Motor neuron (in vitro differentiated cells): ENCODE measurements around the gene CDT1. TPM values are rescaled to one million over a fixed set of nuclear protein-coding genes. Genes with fewer than 3 reads are reported as not detected.

ENCODE experiments used
- ATAC-seq, 8 experiments: fragments of 200-7000 bp; cut with Tn5 transposase; replicated peaks in 6 of 8; 2 replicates each; pipeline ENCODE4 v1.8.0; 2021; ENCODE audit warnings: mild to moderate bottlenecking in 8 of 8, moderate library complexity in 8 of 8
- H3K27ac ChIP-seq, 2 donors: fragments of 250-450 bp; sonication (Bioruptor Pico); 2 replicates each; pipeline ENCODE4 v1.9.0; 2021; ENCODE audit warnings: antibody characterized with exemption in 2 of 2, mild to moderate bottlenecking in 2 of 2, moderate library complexity in 1 of 2
- H3K4me1 ChIP-seq, 2 donors: fragments of 250-450 bp; sonication (Bioruptor Pico); replicated peaks in 1 of 2; 2 replicates each; pipeline ENCODE4 v1.6.1; 2021; ENCODE audit warnings: antibody characterized with exemption in 2 of 2, mild to moderate bottlenecking in 2 of 2, moderate library complexity in 1 of 2
- H3K4me3 ChIP-seq, 5 donors: fragments of 250-450 bp; sonication (Bioruptor Pico); 2 replicates each; pipeline ENCODE4 v1.9.0; 2021; ENCODE audit warnings: antibody characterized with exemption in 5 of 5, mild to moderate bottlenecking in 5 of 5, moderate library complexity in 4 of 5
- WGBS, 10 experiments: fragments of 450-650 bp; shearing (Covaris generic); methylation state at CpG; one replicate each; pipeline ENCODE4 v1.0.0; 2022; 5-methylcytosine and 5-hydroxymethylcytosine counted together
- in situ Hi-C, 9 experiments: fragments of 400-800 bp; cut with MboI; loops; one replicate each; pipeline ENCODE4 v1.15.0; 2021; ENCODE audit warnings: low sequenced_read_pairs in 9 of 9, low pct_unique_long_range_greater_than_20kb in 2 of 9; ENCODE audit not compliant: unreplicated experiment in 9 of 9
- total RNA-seq, 8 experiments: library from RNA; unstranded; fragments of 300-600 nt; gene quantifications; 2 replicates each; pipeline versions ENCODE4 v1.2.3 to v1.2.4, GENCODE V29; 2022

Gene CDT1
- total RNA-seq, 8 experiments from 2014 or later: 0.71 to 18.2 (median 3.9) TPM

DNA sequence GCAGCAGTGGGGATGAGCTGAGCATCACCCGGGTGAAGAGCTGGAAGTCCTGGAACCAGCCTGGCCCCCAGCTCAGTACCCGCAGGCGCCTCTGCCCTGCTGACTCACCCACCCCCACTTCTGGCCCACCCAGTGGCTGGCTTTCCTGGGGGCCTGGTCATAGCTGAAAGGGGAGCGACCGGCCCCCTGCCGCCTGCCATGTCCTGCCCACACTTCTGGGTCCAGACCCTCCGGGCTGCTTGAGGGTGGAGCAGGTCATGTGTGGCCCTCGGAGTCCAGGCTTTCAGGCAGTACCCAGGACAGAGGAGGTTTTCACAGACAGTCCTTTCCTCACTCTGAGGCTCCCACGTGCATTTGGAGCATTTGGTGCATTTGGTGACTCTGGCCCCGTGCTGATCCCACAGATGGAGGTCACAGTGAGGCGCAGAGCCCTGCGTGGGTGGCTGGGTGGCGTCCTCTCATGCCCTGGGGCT is 11.5 kb upstream of the CDT1 start:
- Histone ChIP-seq H3K27ac (no peak overlapping the region), H3K4me3 (no peak overlapping the region), H3K4me1 (peaks cover 0 to 19% of the 10 kb centered on the region in 2 donors)
- ATAC-seq: peak; percentile 19 to 74 (median 36)
- WGBS, 10 experiments: 33 to 84% (median 56%) methylated on average over 1 to 5 of the region's 13 CpGs; no CpG with 5 or more reads in 6 of the 10 experiments
- in situ Hi-C loops: no loop called here

DNA sequence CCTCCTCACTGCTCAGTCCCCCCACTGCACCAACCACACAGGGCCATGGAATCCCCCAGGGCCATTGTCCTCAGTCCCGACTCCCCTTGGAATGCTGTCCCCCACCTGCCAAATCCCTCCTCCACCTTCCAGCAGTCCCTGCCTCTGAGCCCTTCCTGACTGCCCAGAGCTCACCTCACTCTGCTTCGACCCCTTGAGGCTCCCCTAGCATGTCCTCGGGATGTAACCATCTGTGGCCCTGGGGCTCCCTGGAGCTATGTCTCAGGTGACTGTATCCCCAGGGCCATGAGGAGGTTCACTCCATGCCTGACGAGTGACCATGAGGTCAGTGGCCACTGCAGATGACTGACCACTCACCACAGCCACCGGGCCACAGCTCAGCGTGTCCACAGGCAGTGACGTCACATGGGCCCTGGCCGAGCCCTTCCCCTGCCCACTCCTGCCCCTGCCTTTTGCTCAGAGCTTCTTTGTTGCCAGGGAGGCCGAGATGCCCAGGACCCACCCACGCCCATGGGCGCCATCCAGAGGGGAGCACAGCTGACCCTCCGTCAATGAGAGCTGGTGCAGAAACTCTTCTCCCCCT is 10.8 kb upstream of the CDT1 start:
- ATAC-seq: peak in 6 of 8 experiments; percentile 14 to 33 (median 18)
- no peak overlapping the region for H3K27ac ChIP-seq
- in situ Hi-C loops: no loop called here
- peaks cover 0 to 19% of the 10 kb centered on the region in 2 donors for H3K4me1 ChIP-seq
- no peak overlapping the region for H3K4me3 ChIP-seq
- 60 to 100% (median 91%) methylated on average over 1 to 7 of the region's 12 CpGs; no CpG with 5 or more reads in 4 of the 10 experiments for WGBS, 10 experiments

DNA sequence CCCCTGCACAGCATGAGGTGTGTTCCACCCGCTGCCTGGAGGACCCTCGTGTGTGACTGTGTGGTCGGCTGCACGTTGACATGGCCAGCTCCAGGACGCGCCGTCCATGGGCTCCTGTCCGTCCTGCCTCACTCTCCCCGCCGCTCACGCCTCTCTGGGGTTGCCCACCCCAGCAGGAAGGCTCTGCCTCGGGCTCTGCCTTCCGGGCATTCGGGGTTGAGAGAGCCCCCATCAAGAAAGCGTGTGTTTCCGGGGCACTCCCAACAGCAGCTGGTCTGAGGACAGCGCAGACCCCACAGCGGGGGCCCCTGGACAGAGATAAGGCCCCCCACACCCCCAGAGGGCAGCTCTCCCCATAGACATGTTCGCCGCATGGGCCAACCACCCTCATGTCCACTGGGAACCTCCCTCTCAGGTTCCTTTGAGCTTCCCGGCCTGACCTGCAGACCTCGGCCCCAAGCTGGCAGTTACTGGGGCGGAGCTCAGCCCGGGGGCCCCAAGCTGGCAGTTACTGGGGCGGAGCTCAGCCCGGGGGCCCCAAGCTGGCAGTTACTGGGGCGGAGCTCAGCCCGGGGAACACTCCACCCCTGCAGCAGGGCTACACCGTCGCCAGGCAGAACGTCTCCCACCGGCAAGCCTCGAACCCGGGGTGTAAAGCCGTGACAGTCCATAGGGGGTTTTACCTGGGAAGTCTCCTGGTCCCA is 10.2 kb upstream of the CDT1 start:
- H3K4me3 ChIP-seq: no peak overlapping the region
- 30 to 44% methylated on average over 3 to 4 of the region's 35 CpGs; no CpG with 5 or more reads in 8 of the 10 experiments for WGBS, 10 experiments
- H3K27ac ChIP-seq: no peak overlapping the region
- in situ Hi-C loops: no loop called here
- ATAC-seq: peak in 4 of 8 experiments; percentile 11 to 19 (median 15)
- H3K4me1 ChIP-seq: peaks cover 0 to 19% of the 10 kb centered on the region in 2 donors

DNA sequence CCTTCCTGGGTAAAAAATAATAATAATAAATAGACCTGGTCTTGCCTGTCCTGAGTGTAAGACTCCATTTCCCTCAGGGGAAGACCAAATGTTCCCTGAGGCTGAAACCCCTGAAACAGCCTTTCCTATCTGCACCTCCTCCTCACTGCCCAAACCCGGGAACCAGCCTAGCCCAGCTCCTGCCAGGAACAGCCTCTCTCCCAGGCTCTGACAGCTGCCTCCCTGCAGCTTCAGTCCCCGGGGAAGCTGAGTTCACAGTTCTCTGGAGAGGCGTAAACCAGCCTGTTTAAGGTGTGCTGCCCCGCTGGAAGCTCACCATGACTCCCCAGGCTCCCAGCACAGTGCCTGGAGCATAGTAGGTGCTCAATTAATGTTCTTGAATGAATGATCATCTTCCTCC is 7.3 kb upstream of the CDT1 start:
- no peak overlapping the region for H3K4me3 ChIP-seq
- H3K27ac ChIP-seq: no peak overlapping the region
- no peak for ATAC-seq
- peaks cover 0 to 10% of the 10 kb centered on the region in 2 donors for H3K4me1 ChIP-seq
- in situ Hi-C loops: no loop called here
- 76 to 86% (median 83%) methylated on average over 1 to 3 of the region's 4 CpGs; no CpG with 5 or more reads in 7 of the 10 experiments for WGBS, 10 experiments

DNA sequence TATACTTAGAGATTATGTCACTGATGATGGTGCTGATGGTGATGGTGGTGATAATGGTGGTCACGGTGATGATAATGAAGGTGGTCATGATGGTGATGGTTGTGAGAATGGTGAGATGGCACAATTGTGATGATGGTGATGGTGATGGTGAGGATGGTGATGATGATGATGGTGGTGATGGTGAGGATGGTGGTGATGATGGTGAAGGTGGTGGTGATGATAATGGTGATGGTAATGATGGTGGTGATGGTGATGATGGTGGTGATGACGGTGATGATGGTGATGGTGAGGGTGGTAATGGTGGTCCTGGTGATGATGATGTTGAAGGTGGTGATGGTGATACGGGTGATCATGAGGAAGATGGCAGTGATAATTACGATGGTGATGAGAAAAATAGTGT is 5.5 kb upstream of the CDT1 start:
- peaks cover 0 to 9% of the 10 kb centered on the region in 2 donors for H3K4me1 ChIP-seq
- no peak overlapping the region for H3K27ac ChIP-seq
- 81 to 100% (median 87%) methylated on average over 1 to 4 of the region's 4 CpGs; no CpG with 5 or more reads in 3 of the 10 experiments for WGBS, 10 experiments
- no peak overlapping the region for H3K4me3 ChIP-seq
- no peak for ATAC-seq
- in situ Hi-C loops: no loop called here

DNA sequence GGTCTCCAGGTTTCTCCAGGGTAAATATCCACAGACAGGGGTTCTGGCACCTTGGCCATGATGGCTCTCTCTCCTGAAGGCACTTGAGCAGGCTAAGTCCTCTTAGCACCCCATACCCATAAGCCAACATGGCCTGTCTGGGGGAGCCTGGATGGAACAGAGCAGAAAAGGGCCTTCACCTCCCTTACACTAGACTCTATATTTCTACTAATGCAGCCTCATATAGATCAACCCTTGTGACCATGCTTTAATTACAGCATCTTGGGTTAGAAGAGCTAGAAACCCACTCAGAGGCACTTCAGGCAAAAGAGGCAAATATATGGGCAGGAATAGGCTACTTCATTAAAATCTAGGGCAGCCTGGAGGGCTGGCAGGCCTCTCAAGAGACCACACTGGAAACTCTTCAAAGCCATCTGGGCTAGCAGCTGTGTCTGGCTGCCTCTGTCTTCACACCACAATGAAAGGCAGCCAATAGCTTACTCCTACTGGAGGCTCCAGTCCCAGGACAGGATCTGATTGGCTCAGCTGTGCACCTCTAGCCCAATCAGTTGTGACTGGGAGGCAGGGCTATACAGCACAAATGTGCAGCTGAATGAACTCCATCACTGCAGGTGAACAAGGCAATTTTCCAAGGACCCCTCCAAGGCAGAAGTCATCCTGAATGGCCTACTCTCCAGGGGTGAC is 4.7 kb upstream of the CDT1 start:
- H3K27ac ChIP-seq: no peak overlapping the region
- no peak for ATAC-seq
- no peak overlapping the region for H3K4me3 ChIP-seq
- in situ Hi-C loops: no loop called here
- H3K4me1 ChIP-seq: peaks cover 0 to 7% of the 10 kb centered on the region in 2 donors

DNA sequence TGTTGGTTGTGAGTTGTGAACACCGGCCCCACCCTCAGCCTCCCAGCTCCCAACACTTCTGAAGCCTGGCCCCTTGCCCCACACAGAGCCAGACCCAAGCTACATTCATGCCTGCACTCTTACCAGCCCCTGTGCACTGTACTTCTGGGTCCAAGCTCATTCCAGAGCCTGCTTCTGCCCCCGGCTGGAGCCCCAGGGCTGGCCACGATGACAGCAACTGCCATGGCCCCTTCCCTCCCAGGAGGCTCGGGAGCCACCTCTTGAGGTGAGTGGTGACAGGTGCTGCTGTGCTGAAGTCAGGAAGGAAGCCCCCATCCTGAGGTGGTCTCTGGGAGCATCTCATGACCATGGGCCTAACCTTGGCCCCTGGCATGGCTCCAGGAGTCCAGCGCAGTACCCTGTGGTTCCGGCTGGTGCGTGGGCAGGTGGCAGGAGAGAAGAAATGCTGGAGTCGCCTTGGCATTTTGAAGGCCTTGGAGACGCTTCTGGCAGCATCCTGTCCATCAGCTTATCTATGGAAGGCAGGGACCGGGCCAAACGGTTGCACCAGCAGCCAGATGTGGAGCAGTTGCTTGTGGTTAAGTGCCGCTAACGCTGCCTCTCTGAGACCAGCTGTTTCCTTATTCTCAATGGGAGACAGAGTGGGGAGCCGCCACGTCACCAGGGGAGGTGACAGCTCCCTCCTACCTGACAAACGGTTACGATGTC is 3.9 kb upstream of the CDT1 start:
- in situ Hi-C loops: loop anchor here in 1 of 9 experiments (25.0 kb wide), 1 partner anchor 363 kb away; the partner anchor contains the start of gene CDH15
- H3K4me3 ChIP-seq: no peak overlapping the region
- WGBS, 10 experiments: 10 to 92% (median 88%) methylated on average over 2 to 7 of the region's 17 CpGs; no CpG with 5 or more reads in 5 of the 10 experiments
- H3K4me1 ChIP-seq: peaks cover 0 to 14% of the 10 kb centered on the region in 2 donors
- no peak overlapping the region for H3K27ac ChIP-seq
- no peak for ATAC-seq

DNA sequence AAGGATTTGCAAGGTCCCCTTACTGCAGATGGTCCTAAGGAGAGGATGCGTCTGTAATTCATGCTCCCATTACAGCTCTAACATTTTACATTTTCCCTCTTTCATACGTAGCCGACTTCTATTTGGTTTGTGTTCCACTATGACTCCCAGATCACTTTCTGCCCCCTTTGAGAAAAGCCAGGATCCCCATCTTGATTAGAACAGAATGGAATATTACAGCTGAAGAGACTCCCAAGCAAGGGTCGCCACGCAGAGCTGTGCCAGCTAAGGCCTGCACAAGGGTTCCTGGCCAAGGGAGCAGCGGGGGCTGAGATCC is 3.4 kb upstream of the CDT1 start:
- peaks cover 5 to 19% of the 10 kb centered on the region in 2 donors for H3K4me1 ChIP-seq
- H3K27ac ChIP-seq: no peak overlapping the region
- 67 to 100% (median 85%) methylated on average over 1 to 5 of the region's 6 CpGs; no CpG with 5 or more reads in 1 of the 10 experiments for WGBS, 10 experiments
- in situ Hi-C loops: loop anchor here in 1 of 9 experiments (25.0 kb wide), 1 partner anchor 362 kb away; the partner anchor contains the start of gene CDH15
- no peak for ATAC-seq
- no peak overlapping the region for H3K4me3 ChIP-seq

DNA sequence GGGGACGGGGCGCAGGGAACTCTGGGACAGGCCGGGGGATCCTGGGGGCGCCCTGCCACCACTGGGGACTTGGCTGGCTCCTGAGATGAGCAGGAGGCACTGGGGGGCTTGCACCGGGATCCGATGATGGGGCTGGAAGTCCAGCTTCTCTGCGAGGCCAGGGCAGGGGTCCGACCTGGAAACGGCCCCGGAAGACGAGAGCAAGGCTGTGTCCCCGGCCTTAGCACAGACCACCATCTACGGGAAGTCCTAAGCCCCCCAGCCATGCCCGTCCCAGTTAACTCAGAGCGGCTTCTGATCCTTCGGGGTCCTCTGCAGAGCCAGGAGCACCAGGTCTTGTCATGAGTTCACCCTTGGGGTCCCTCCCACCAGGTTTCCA is 573 bp downstream of the CDT1 start:
- Histone ChIP-seq H3K4me3 (peak overlapping the region; percentile 50 to 84 (median 61)), H3K4me1 (peaks cover 6 to 20% of the 10 kb centered on the region in 2 donors), H3K27ac (peak overlapping the region in 1 of 2 donors; percentile 12)
- 8% methylated on average over 5 of the region's 16 CpGs; no CpG with 5 or more reads in 9 of the 10 experiments for WGBS, 10 experiments
- in situ Hi-C loops: loop anchor here in 1 of 9 experiments (25.0 kb wide), 1 partner anchor 358 kb away; the partner anchor contains the start of gene CDH15
- ATAC-seq: peak in 5 of 8 experiments; percentile 3 to 14 (median 12)

DNA sequence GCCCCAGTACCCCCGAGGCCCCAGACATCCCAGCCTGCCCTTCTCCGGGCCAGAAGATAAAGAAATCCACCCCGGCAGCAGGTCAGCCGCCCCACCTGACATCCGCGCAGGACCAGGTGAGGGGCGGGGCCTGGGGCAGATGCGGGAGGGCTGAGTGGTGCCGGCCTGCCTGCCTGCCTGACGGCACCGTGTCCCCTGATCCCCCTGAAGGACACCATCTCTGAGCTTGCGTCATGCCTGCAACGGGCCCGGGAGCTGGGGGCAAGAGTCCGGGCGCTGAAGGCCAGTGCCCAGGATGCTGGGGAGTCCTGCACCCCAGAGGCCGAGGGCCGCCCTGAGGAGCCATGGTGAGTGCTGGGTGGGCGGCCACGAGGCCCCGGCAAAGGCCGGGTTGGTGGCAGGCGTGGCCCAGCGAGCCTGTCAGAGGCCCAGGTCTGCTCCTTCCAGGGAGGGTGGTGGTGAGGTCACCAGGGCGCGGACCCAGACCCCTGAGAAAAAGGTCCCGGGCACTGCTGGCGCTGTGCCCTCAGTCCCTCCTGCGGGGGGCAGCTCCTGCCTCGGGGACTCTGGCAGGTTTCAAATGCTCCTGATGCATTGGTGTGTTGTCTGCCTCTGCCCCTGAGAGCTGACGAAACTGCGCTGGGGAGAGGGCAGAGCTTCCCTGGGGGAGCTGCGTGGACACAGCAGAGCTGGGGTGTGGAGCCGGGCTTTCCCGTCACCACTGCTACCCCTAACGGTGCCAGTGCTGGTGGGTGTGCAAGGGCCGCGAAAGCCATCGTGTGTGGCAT is 1.2 kb downstream of the CDT1 start:
- Histone ChIP-seq H3K4me1 (peaks cover 6 to 20% of the 10 kb centered on the region in 2 donors), H3K27ac (peak overlapping the region in 1 of 2 donors; percentile 12), H3K4me3 (peak overlapping the region; percentile 50 to 84 (median 61))
- ATAC-seq: peak in 6 of 8 experiments; percentile 13 to 71 (median 66)
- WGBS, 10 experiments: 0 to 87% (median 0%) methylated on average over 1 to 3 of the region's 39 CpGs; no CpG with 5 or more reads in 6 of the 10 experiments
- in situ Hi-C loops: loop anchor here in 1 of 9 experiments (25.0 kb wide), 1 partner anchor 358 kb away; the partner anchor contains the start of gene CDH15

DNA sequence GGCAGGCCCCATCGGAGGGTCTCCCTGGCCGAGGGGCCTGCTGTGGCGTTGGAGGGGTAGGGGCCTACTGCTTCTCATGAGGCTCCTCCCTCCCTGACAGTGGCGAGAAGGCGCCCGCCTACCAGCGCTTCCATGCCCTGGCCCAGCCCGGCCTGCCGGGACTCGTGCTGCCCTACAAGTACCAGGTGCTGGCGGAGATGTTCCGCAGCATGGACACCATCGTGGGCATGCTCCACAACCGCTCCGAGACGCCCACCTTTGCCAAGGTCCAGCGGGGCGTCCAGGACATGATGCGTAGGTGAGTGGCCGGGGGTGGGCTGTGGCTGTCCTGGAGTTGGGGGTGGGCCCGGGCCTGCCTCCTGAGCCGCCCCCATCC is 1.7 kb downstream of the CDT1 start:
- Histone ChIP-seq H3K4me1 (peaks cover 9 to 22% of the 10 kb centered on the region in 2 donors), H3K27ac (no peak overlapping the region), H3K4me3 (peak overlapping the region in 4 of 5 donors; percentile 61 to 84 (median 61))
- in situ Hi-C loops: loop anchor here in 1 of 9 experiments (25.0 kb wide), 1 partner anchor 357 kb away; the partner anchor contains the start of gene CDH15
- ATAC-seq: no peak
- 95% methylated on average over 4 of the region's 22 CpGs; no CpG with 5 or more reads in 9 of the 10 experiments for WGBS, 10 experiments
